ENCODE data around the gene UNK. TPM values are rescaled to one million over a fixed set of nuclear protein-coding genes. Genes with fewer than 3 reads are reported as not detected.
A peak's percentile ranks its signal among the peaks of the same experiment; 100 is the strongest.

Gene UNK
- total and polyA plus RNA-seq, 9 of the 15 experiments (the other 6 are each of a cell fraction or from before 2014, with no cell fraction given): 12.8 to 38.6 (median 24.8) TPM

GRCh38 chr17:75763613-75764416, 20.8 kb upstream of the UNK start (continued):
- TF ChIP-seq, protein P1, sequence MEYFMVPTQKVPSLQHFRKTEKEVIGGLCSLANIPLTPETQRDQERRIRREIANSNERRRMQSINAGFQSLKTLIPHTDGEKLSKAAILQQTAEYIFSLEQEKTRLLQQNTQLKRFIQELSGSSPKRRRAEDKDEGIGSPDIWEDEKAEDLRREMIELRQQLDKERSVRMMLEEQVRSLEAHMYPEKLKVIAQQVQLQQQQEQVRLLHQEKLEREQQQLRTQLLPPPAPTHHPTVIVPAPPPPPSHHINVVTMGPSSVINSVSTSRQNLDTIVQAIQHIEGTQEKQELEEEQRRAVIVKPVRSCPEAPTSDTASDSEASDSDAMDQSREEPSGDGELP (CRISPR knock-in tag; IDR thresholded peaks at IDR 0.05; ENCODE audit: borderline replicate concordance): 0 out of 2 replicates have a peak, but pooled peaks have one; percentile 10
- peak; percentile 41; the same call in 1 of the 2 replicates for TF ChIP-seq BCOR (IDR thresholded peaks at IDR 0.05)
- TF ChIP-seq CEBPG (CRISPR knock-in tag; IDR thresholded peaks at IDR 0.05): peak; percentile 8; the same call in 1 of the 2 replicates
- no peak for TF ChIP-seq CEBPG (tag; conservative IDR thresholded peaks at IDR 0.05 in 1 of 2, IDR thresholded peaks at IDR 0.05 in 1 of 2)
- TF ChIP-seq ESRRA (IDR thresholded peaks at IDR 0.05; ENCODE audit: borderline replicate concordance, low read depth): peak; percentile 77

- no TSS peak for BruUV-seq (replicated peaks)
- Histone ChIP-seq H3K27ac (ENCODE audit: extremely low read depth, low read depth, low read length) (peak overlapping the region; percentile 59), H3K9me1 (ENCODE audit: control insufficient read depth, insufficient read depth, low read length) (peaks cover 4% of the 10 kb centered on the region), H3K27me3 (ENCODE audit: control insufficient read depth in 2 of 2, insufficient read depth in 2 of 2, low read length in 2 of 2) (no peaks in the 10 kb centered on the region), H3K4me3 (peak overlapping the region; percentile 74), H3K4me2 (ENCODE audit: insufficient read depth, low read length) (peak overlapping the region; percentile 85), H4K20me1 (replicated peaks; ENCODE audit: control insufficient read depth, insufficient read depth, low read length) (no peaks in the 10 kb centered on the region; the same call in 1 of the 2 replicates), H2AFZ (ENCODE audit: low read depth, low read length) (peak overlapping the region; percentile 92), H3K36me3 (ENCODE audit: control insufficient read depth, insufficient read depth, low read length) (no peaks in the 10 kb centered on the region), H3K9me3 (replicated peaks; ENCODE audit: control insufficient read depth, insufficient read depth, low read depth, low read length) (no peaks in the 10 kb centered on the region), H3K79me2 (ENCODE audit: control insufficient read depth, insufficient read depth, low read length) (no peaks in the 10 kb centered on the region), H3K9ac (ENCODE audit: insufficient read depth in 1 of 2, low read depth in 2 of 2, low read length in 2 of 2) (peak overlapping the region; percentile 88 to 92), H3K4me1 (replicated peaks in 1 of 2; ENCODE audit: control insufficient read depth in 2 of 2, insufficient read depth in 2 of 2, low read length in 2 of 2) (peaks cover 12 to 38% of the 10 kb centered on the region in 2 experiments)
- ChIA-PET CTCF (ENCODE audit: low intra/inter-chr PET ratio) (interaction anchor here (0.6 to 1.9 kb wide), 5 partner anchors 64 to 241 kb away, joined by 3 to 5 read pairs (median 3); partner anchors contain the start of gene MRPL38), POLR2A (interaction anchor here (0.6 to 14.7 kb wide), 7 partner anchors 10 to 90 kb away, joined by 3 to 464 read pairs (median 4); partner anchors contain the start of gene WBP2)
- intact Hi-C loops (cut with micrococcal nuclease) (loop anchor here (5.0 kb wide), 1 partner anchor 83 kb away; no protein-coding TSS in a partner anchor), in situ Hi-C loops (cut with MboI) (no loop called here)
- no peak; the same call in 2 of the 3 replicates for ATAC-seq
- no peak for DNase-seq (ENCODE audit: extremely low read depth in 1 of 4, low spot score in 3 of 4)
- 4% methylated on average over 14 of the region's 14 CpGs for WGBS (ENCODE audit: insufficient coverage, low coverage, missing lambda C conversion rate)
- FAIRE-seq: peak; percentile 11
- peak; percentile 17; the same call in 1 of the 2 replicates for TF ChIP-seq RB1 (IDR thresholded peaks at IDR 0.05; ENCODE audit: low read depth)
- no peak for TF ChIP-seq ZNF274 (IDR thresholded peaks at IDR 0.05; ENCODE audit: borderline replicate concordance, low read depth, low read length)
- no peak for TF ChIP-seq ZNF184 (CRISPR knock-in tag; IDR thresholded peaks at IDR 0.05)
- TF ChIP-seq, protein P2, sequence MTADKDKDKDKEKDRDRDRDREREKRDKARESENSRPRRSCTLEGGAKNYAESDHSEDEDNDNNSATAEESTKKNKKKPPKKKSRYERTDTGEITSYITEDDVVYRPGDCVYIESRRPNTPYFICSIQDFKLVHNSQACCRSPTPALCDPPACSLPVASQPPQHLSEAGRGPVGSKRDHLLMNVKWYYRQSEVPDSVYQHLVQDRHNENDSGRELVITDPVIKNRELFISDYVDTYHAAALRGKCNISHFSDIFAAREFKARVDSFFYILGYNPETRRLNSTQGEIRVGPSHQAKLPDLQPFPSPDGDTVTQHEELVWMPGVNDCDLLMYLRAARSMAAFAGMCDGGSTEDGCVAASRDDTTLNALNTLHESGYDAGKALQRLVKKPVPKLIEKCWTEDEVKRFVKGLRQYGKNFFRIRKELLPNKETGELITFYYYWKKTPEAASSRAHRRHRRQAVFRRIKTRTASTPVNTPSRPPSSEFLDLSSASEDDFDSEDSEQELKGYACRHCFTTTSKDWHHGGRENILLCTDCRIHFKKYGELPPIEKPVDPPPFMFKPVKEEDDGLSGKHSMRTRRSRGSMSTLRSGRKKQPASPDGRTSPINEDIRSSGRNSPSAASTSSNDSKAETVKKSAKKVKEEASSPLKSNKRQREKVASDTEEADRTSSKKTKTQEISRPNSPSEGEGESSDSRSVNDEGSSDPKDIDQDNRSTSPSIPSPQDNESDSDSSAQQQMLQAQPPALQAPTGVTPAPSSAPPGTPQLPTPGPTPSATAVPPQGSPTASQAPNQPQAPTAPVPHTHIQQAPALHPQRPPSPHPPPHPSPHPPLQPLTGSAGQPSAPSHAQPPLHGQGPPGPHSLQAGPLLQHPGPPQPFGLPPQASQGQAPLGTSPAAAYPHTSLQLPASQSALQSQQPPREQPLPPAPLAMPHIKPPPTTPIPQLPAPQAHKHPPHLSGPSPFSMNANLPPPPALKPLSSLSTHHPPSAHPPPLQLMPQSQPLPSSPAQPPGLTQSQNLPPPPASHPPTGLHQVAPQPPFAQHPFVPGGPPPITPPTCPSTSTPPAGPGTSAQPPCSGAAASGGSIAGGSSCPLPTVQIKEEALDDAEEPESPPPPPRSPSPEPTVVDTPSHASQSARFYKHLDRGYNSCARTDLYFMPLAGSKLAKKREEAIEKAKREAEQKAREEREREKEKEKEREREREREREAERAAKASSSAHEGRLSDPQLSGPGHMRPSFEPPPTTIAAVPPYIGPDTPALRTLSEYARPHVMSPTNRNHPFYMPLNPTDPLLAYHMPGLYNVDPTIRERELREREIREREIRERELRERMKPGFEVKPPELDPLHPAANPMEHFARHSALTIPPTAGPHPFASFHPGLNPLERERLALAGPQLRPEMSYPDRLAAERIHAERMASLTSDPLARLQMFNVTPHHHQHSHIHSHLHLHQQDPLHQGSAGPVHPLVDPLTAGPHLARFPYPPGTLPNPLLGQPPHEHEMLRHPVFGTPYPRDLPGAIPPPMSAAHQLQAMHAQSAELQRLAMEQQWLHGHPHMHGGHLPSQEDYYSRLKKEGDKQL (CRISPR knock-in tag; IDR thresholded peaks at IDR 0.05; ENCODE audit: borderline replicate concordance): no peak
- TF ChIP-seq PCBP1 (IDR thresholded peaks at IDR 0.05; ENCODE audit: low read depth, low read length, poor library complexity, severe bottlenecking): no peak
- TF ChIP-seq ATF7 (IDR thresholded peaks at IDR 0.05): 0 out of 2 replicates have a peak, but pooled peaks have one; percentile 42
Observed at GRCh38 chr17:75764417-75764710, 20.2 kb upstream of the UNK start.
